B cell (primary cell): Measurements from ENCODE around the gene TENM4. TPM values are rescaled to one million over a fixed set of nuclear protein-coding genes. Genes with fewer than 3 reads are reported as not detected.

Source experiments
- ATAC-seq: fragments of 200-7000 bp; cut with Tn5 transposase; one replicate; pipeline ENCODE4 v1.10.0; 2021; ENCODE audit warnings: low read depth, mild to moderate bottlenecking, moderate number of reproducible peaks, moderate library complexity
- CTCF ChIA-PET: fragments of 350-600 bp; sonication (Branson Sonifier 250); formaldehyde crosslinking; loops from one replicate; lab custom pipeline; 2021; ENCODE audit warnings: antibody characterized with exemption, inconsistent platforms; lab: Charles Lee
- POLR2A ChIA-PET: fragments of 350-600 bp; sonication (Branson Sonifier 250); formaldehyde crosslinking; loops from one replicate; lab custom pipeline; 2021; ENCODE audit warnings: antibody characterized with exemption; lab: Charles Lee
- DNase-seq: peaks from one replicate; pipeline ENCODE4 v3.0.0; 2013
- H2AFZ ChIP-seq: 2 replicates; pipeline ENCODE4 v1.6.1; 2012; ENCODE audit warnings: mild to moderate bottlenecking, low read depth, low read length; ENCODE audit not compliant: insufficient read depth, poor library complexity, severe bottlenecking
- H3K27ac ChIP-seq, 2 donors: 1 replicate in 1 of 2; 2 replicates in 1 of 2; pipeline ENCODE4 v1.5.1; 2012 to 2013; ENCODE audit warnings: low read length in 2 of 2, mild to moderate bottlenecking in 2 of 2, moderate library complexity in 1 of 2
- H3K27me3 ChIP-seq, 4 experiments: fragments of 200-600 bp in 1 of 4; sonication (generic) in 1 of 4; replicated peaks in 1 of 4; 1 replicate in 2 of 4; 2 replicates in 2 of 4; pipeline versions ENCODE4 v1.6.1 to v1.7.0; 2013 to 2016; ENCODE audit warnings: low read length in 3 of 4, mild to moderate bottlenecking in 2 of 4, mixed read lengths in 1 of 4, moderate library complexity in 1 of 4; ENCODE audit not compliant: insufficient read depth in 4 of 4, control insufficient read depth in 3 of 4; ENCODE audit errors: control extremely low read depth in 1 of 4
- H3K36me3 ChIP-seq, 2 experiments: replicated peaks in 1 of 2; 1 replicate in 1 of 2; 2 replicates in 1 of 2; pipeline versions ENCODE4 v1.6.1 to v1.7.1; 2013; ENCODE audit warnings: low read length in 1 of 2; ENCODE audit not compliant: insufficient read depth in 2 of 2, control insufficient read depth in 1 of 2; ENCODE audit errors: control extremely low read depth in 1 of 2, extremely low read depth in 1 of 2
- H3K4me1 ChIP-seq, 2 donors: fragments of 200-600 bp in 1 of 2; sonication (generic) in 1 of 2; 1 replicate in 1 of 2; 2 replicates in 1 of 2; pipeline versions ENCODE4 v1.5.1 to v1.6.1; 2013 to 2017; ENCODE audit warnings: low read length in 2 of 2; ENCODE audit not compliant: control insufficient read depth in 2 of 2, insufficient read depth in 2 of 2
- H3K4me2 ChIP-seq: replicated peaks from 2 replicates; pipeline ENCODE3; 2012; ENCODE audit warnings: mild to moderate bottlenecking, low read depth, low read length; ENCODE audit not compliant: poor library complexity, severe bottlenecking
- H3K4me3 ChIP-seq, 5 experiments: fragments of 200-600 bp in 1 of 5; sonication (generic) in 1 of 5; 1 replicate in 3 of 5; 2 replicates in 2 of 5; pipeline versions ENCODE4 v1.5.1 to v1.7.0; 2011 to 2016; ENCODE audit warnings: low read length in 4 of 5, mild to moderate bottlenecking in 4 of 5, low read depth in 2 of 5, control low read depth in 1 of 5, moderate library complexity in 1 of 5; ENCODE audit not compliant: insufficient read depth in 1 of 5; ENCODE audit errors: control extremely low read depth in 1 of 5, extremely low read depth in 1 of 5
- H3K79me2 ChIP-seq: fragments of 200-600 bp; sonication (generic); one replicate; pipeline ENCODE4 v1.6.0; 2016; ENCODE audit warnings: low read length; ENCODE audit not compliant: control insufficient read depth, insufficient read depth
- H3K9ac ChIP-seq: fragments of 200-600 bp; sonication (generic); 2 replicates; pipeline ENCODE4 v1.6.1; 2017; ENCODE audit warnings: mild to moderate bottlenecking, low read length, moderate library complexity
- H3K9me3 ChIP-seq, 3 donors: one replicate each; pipeline versions ENCODE4 v1.6.1 to v1.7.1; 2013; ENCODE audit warnings: low read length in 2 of 3; ENCODE audit not compliant: control insufficient read depth in 2 of 3, insufficient read depth in 1 of 3; ENCODE audit errors: control extremely low read depth in 1 of 3
- H4K20me1 ChIP-seq: 2 replicates; pipeline ENCODE4 v1.6.0; 2012; ENCODE audit warnings: mild to moderate bottlenecking, low read length; ENCODE audit not compliant: insufficient read depth, control insufficient read depth, poor library complexity, severe bottlenecking
- H3K27ac Mint-ChIP-seq: one replicate; pipeline ENCODE4 v1.8.0; 2021; ENCODE audit warnings: mixed read lengths
- H3K27me3 Mint-ChIP-seq: one replicate; pipeline ENCODE4 v1.8.0; 2021; ENCODE audit warnings: mixed read lengths
- H3K4me1 Mint-ChIP-seq: one replicate; pipeline ENCODE4 v1.8.0; 2021; ENCODE audit warnings: mixed read lengths
- H3K4me3 Mint-ChIP-seq: one replicate; pipeline ENCODE4 v1.8.0; 2021; ENCODE audit warnings: mixed read lengths
- H3K9me3 Mint-ChIP-seq: one replicate; pipeline ENCODE4 v1.8.0; 2022; ENCODE audit warnings: mixed read lengths; ENCODE audit not compliant: insufficient read depth
- EZH2 ChIP-seq: IDR thresholded peaks from 2 replicates; pipeline ENCODE4 v1.6.1; 2012; ENCODE audit warnings: borderline replicate concordance, low read depth, mild to moderate bottlenecking, moderate library complexity, low read length; ENCODE audit not compliant: insufficient read depth, poor library complexity, severe bottlenecking
- WGBS: methylation state at CpG from one replicate; pipeline ENCODE4 v1.1.5; 2013; ENCODE audit warnings: missing lambda C conversion rate; ENCODE audit not compliant: insufficient coverage; 5-methylcytosine and 5-hydroxymethylcytosine counted together
- intact Hi-C: fragments of 100-400 bp; cut with micrococcal nuclease; formaldehyde crosslinking; loops from one replicate; pipeline ENCODE4 v1.10.0; 2022
- polyA plus RNA-seq: library from polyadenylated mRNA; depleted of rRNA; stranded (reverse); fragments of >200 nt; gene quantifications from 2 replicates; pipeline ENCODE4 v1.2.3, GENCODE V29; 2012
- total RNA-seq, 2 donors: library from RNA; stranded (reverse); fragments of 120-200 nt in 1 of 2; gene quantifications; 1 replicate in 1 of 2; 2 replicates in 1 of 2; pipeline versions ENCODE4 v1.2.3 to v1.2.4, GENCODE V29; 2013 to 2022
- TF ChIP-seq, protein P1 (sequence below): fragments of 200-600 bp; IDR thresholded peaks from one replicate; pipeline ENCODE4 v1.8.0; 2022; ENCODE audit warnings: antibody characterized with exemption, mild to moderate bottlenecking

Gene TENM4
- total and polyA plus RNA-seq, 2 donors (not counting 1 experiment from before 2014, with no cell fraction given) = 0.09 to 5.7 TPM

DNA sequence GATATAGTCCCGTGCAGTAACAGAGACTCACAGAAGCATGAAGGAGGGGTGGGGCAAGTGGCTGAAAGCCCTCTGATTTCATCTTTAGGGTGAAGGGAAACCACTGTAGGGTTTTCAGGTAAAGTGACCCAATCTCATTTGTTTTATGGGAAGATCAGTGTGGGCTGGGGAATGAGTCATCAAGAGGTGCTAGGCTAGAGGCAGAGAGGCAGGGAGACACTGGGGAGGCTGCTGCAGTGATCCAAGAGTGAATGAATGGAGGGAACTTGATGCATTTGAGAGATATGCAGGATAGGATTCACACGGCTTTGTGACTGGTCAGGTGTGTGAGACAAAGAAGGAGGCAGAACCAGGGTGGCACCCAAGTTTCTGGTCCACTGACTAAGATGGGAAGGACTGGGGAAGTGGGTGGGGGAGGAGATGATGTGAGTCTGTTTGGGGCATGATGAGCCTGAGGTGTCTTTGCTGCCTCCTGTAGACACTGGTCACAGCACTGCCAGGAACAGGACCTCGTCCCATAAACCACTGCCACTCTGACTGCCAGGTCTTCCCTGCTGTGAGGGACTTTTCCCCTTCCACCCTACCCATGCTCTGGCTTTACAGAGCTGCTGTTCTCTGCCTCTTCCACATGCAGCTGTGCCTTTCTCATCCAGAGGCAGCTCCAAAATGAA, 239.0 kb downstream of the TENM4 start:
- ATAC-seq (no peak), DNase-seq (no peak)
- CTCF ChIA-PET = no interaction called here
- H2AFZ ChIP-seq = no peak overlapping the region
- H3K4me2 ChIP-seq = no peak overlapping the region
- H3K9me3 ChIP-seq = no peaks in the 10 kb centered on the region
- H3K27ac ChIP-seq = no peak overlapping the region
- no peaks in the 10 kb centered on the region for H4K20me1 ChIP-seq
- H3K36me3 ChIP-seq = no peaks in the 10 kb centered on the region
- intact Hi-C loops = no loop called here
- Mint-ChIP-seq H3K9me3 (no peaks in the 10 kb centered on the region), H3K27ac (no peak overlapping the region), H3K27me3 (no peaks in the 10 kb centered on the region), H3K4me3 (no peak overlapping the region), H3K4me1 (peaks cover 4% of the 10 kb centered on the region)
- no peak overlapping the region for H3K9ac ChIP-seq
- WGBS = 53% methylated on average over 3 of the region's 3 CpGs
- H3K4me1 ChIP-seq = no peaks in the 10 kb centered on the region
- H3K79me2 ChIP-seq = no peaks in the 10 kb centered on the region
- H3K27me3 ChIP-seq = no peaks in the 10 kb centered on the region
- no peak overlapping the region for H3K4me3 ChIP-seq
- POLR2A ChIA-PET = no interaction called here
- TF ChIP-seq EZH2 = no peak

GRCh38 chr11:79200398-79201070, 240.3 kb downstream of the TENM4 start:
- 79% methylated on average over 3 of the region's 5 CpGs for WGBS
- Histone ChIP-seq H3K4me3 (no peak overlapping the region), H3K27ac (no peak overlapping the region), H3K9ac (no peak overlapping the region), H2AFZ (no peak overlapping the region), H3K27me3 (no peaks in the 10 kb centered on the region), H3K4me1 (no peaks in the 10 kb centered on the region), H3K79me2 (no peaks in the 10 kb centered on the region), H3K4me2 (no peak overlapping the region), H3K36me3 (no peaks in the 10 kb centered on the region), H3K9me3 (no peaks in the 10 kb centered on the region), H4K20me1 (no peaks in the 10 kb centered on the region)
- TF ChIP-seq, protein P1, sequence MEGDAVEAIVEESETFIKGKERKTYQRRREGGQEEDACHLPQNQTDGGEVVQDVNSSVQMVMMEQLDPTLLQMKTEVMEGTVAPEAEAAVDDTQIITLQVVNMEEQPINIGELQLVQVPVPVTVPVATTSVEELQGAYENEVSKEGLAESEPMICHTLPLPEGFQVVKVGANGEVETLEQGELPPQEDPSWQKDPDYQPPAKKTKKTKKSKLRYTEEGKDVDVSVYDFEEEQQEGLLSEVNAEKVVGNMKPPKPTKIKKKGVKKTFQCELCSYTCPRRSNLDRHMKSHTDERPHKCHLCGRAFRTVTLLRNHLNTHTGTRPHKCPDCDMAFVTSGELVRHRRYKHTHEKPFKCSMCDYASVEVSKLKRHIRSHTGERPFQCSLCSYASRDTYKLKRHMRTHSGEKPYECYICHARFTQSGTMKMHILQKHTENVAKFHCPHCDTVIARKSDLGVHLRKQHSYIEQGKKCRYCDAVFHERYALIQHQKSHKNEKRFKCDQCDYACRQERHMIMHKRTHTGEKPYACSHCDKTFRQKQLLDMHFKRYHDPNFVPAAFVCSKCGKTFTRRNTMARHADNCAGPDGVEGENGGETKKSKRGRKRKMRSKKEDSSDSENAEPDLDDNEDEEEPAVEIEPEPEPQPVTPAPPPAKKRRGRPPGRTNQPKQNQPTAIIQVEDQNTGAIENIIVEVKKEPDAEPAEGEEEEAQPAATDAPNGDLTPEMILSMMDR = no peak
- TF ChIP-seq EZH2 = no peak
- intact Hi-C loops = no loop called here
- DNase-seq (no peak), ATAC-seq (no peak)
- Mint-ChIP-seq H3K27me3 (no peaks in the 10 kb centered on the region), H3K4me3 (no peak overlapping the region), H3K27ac (no peak overlapping the region), H3K9me3 (no peaks in the 10 kb centered on the region), H3K4me1 (peaks cover 4% of the 10 kb centered on the region)
- CTCF ChIA-PET = no interaction called here
- POLR2A ChIA-PET = no interaction called here
